HepG2 (cell line): ENCODE data around the gene ZMYND12. TPM values are rescaled to one million over a fixed set of nuclear protein-coding genes. Genes with fewer than 3 reads are reported as not detected.
A peak's percentile ranks its signal among the peaks of the same experiment; 100 is the strongest.

Experiments used
- ATAC-seq: fragments of 200-7000 bp; cut with Tn5 transposase; 3 replicates; pipeline ENCODE4 v1.9.1; 2020; ENCODE audit warnings: mild to moderate bottlenecking, moderate library complexity
- BruUV-seq: library from RNA; stranded (reverse); fragments of 400-500 nt; replicated peaks from 2 replicates; lab custom pipeline; 2021; lab: Mats Ljungman, UMichigan
- CTCF ChIA-PET: fragments of 300-600 bp; formaldehyde crosslinking; extraction: SDS; loops from one replicate; lab custom pipeline; 2021; ENCODE audit warnings: low total read pairs, inconsistent platforms, low intra/inter-chr PET ratio; lab: Yijun Ruan, JAX
- POLR2A ChIA-PET: fragments of 350-600 bp; sonication (Branson Sonifier 250); formaldehyde crosslinking; loops from one replicate; lab custom pipeline; 2020; ENCODE audit warnings: antibody characterized with exemption, inconsistent platforms; lab: Yijun Ruan, JAX
- DNase-seq: peaks from one replicate; pipeline ENCODE4 v3.0.0-alpha.2; 2015; ENCODE audit warnings: low spot score
- FAIRE-seq: peaks from 3 replicates; lab custom pipeline; 2011; peaks lifted over from hg19 to GRCh38; lab: Jason Lieb, UNC
- H2AFZ ChIP-seq: one replicate; pipeline ENCODE4 v1.6.1; 2011; ENCODE audit warnings: low read length, inconsistent platforms
- H3K27ac ChIP-seq: fragments of 300-600 bp; 3 replicates; pipeline ENCODE4 v1.8.0; 2011; ENCODE audit warnings: mixed run types, mild to moderate bottlenecking, mixed read lengths, low read length, inconsistent platforms; ENCODE audit not compliant: insufficient read depth; ENCODE audit errors: extremely low read length
- H3K27me3 ChIP-seq, 2 experiments: fragments of 200-600 bp in 1 of 2; 2 replicates in 1 of 2; 3 replicates in 1 of 2; pipeline versions ENCODE4 v1.6.0 to v1.8.0; 2011; ENCODE audit warnings: low read length in 2 of 2, mild to moderate bottlenecking in 2 of 2, moderate library complexity in 2 of 2, inconsistent platforms in 1 of 2; ENCODE audit not compliant: insufficient read depth in 2 of 2, control insufficient read depth in 1 of 2
- H3K36me3 ChIP-seq, 2 experiments: fragments of 200-600 bp in 1 of 2; replicated peaks in 1 of 2; 2 replicates in 1 of 2; 3 replicates in 1 of 2; pipeline versions ENCODE4 v1.5.1 to v1.8.0; 2011; ENCODE audit warnings: low read length in 2 of 2, inconsistent platforms in 1 of 2; ENCODE audit not compliant: insufficient read depth in 2 of 2, control insufficient read depth in 1 of 2
- H3K4me1 ChIP-seq: 2 replicates; pipeline ENCODE4 v1.5.1; 2012; ENCODE audit warnings: low read length, inconsistent platforms; ENCODE audit not compliant: insufficient read depth
- H3K4me2 ChIP-seq: 2 replicates; pipeline ENCODE4 v1.6.0; 2011; ENCODE audit warnings: low read depth, low read length, inconsistent platforms
- H3K4me3 ChIP-seq, 3 experiments: fragments of 200-600 bp in 1 of 3; sonication (generic), shearing (Covaris generic) in 1 of 3; replicated peaks in 1 of 3; 2 replicates each; pipeline ENCODE4 v1.5.1; 2011 to 2016; ENCODE audit warnings: low read length in 3 of 3, inconsistent platforms in 2 of 3, low read depth in 2 of 3, mild to moderate bottlenecking in 2 of 3, control low read depth in 1 of 3, mixed read lengths in 1 of 3; ENCODE audit not compliant: insufficient read depth in 1 of 3
- H3K79me2 ChIP-seq: one replicate; pipeline ENCODE4 v1.6.1; 2011; ENCODE audit warnings: low read length, inconsistent platforms; ENCODE audit not compliant: insufficient read depth
- H3K9ac ChIP-seq: 2 replicates; pipeline ENCODE4 v1.6.0; 2011; ENCODE audit warnings: mild to moderate bottlenecking, low read depth, low read length, inconsistent platforms; ENCODE audit not compliant: insufficient read depth
- H3K9me3 ChIP-seq: 2 replicates; pipeline ENCODE4 v1.5.1; 2012; ENCODE audit warnings: mild to moderate bottlenecking, low read length
- H4K20me1 ChIP-seq: 2 replicates; pipeline ENCODE4 v1.6.0; 2011; ENCODE audit warnings: inconsistent platforms, mild to moderate bottlenecking, low read length, moderate library complexity; ENCODE audit not compliant: insufficient read depth
- ARID2 ChIP-seq: sonication (generic); formaldehyde crosslinking; IDR thresholded peaks from 2 replicates; pipeline ENCODE4 v1.8.1; 2022; ENCODE audit warnings: mild to moderate bottlenecking, missing genetic modification reagents, borderline replicate concordance
- CTCF ChIP-seq: sonication (generic); formaldehyde crosslinking; IDR thresholded peaks from 2 replicates; pipeline ENCODE4 v1.5.0; 2020; ENCODE audit warnings: mild to moderate bottlenecking, missing genetic modification reagents, moderate library complexity
- ESRRA ChIP-seq: sonication (generic); formaldehyde crosslinking; IDR thresholded peaks from 2 replicates; pipeline ENCODE4 v1.5.1; 2020; ENCODE audit warnings: mild to moderate bottlenecking, low read depth, missing genetic modification reagents
- LRRFIP1 ChIP-seq: sonication (generic); formaldehyde crosslinking; conservative IDR thresholded peaks from 2 replicates; pipeline ENCODE4 v1.4.0; 2020; ENCODE audit warnings: missing genetic modification reagents
- SMC3 ChIP-seq: IDR thresholded peaks from 2 replicates; pipeline ENCODE4 v1.6.1; 2011; ENCODE audit warnings: low read length, improper control_type of control experiment
- STAG1 ChIP-seq: sonication (generic); formaldehyde crosslinking; IDR thresholded peaks from 2 replicates; pipeline ENCODE4 v1.4.0; 2020; ENCODE audit warnings: missing genetic modification reagents
- TOPORS ChIP-seq: sonication (generic); formaldehyde crosslinking; IDR thresholded peaks from 2 replicates; pipeline ENCODE4 v1.8.0; 2023; ENCODE audit warnings: mild to moderate bottlenecking, missing genetic modification reagents
- ZFP37 ChIP-seq: sonication (generic); formaldehyde crosslinking; IDR thresholded peaks from 2 replicates; pipeline ENCODE4 v1.4.0; 2020; ENCODE audit warnings: missing genetic modification reagents, borderline replicate concordance
- ZNF766 ChIP-seq: sonication (generic); formaldehyde crosslinking; IDR thresholded peaks from 2 replicates; pipeline ENCODE4 v1.5.0; 2020; ENCODE audit warnings: missing genetic modification reagents, borderline replicate concordance
- WGBS: methylation state at CpG from one replicate; pipeline ENCODE4 v1.1.6; 2017; ENCODE audit warnings: low lambda C conversion rate; 5-methylcytosine and 5-hydroxymethylcytosine counted together
- in situ Hi-C: cut with HindIII; loops from 2 replicates; pipeline ENCODE4 v1.10.0; 2017; ENCODE audit warnings: low pct_unique_long_range_greater_than_20kb; ENCODE audit not compliant: extremely low pct_ligation_motif_present
- intact Hi-C: fragments of 100-400 bp; cut with micrococcal nuclease; formaldehyde crosslinking; loops from one replicate; pipeline ENCODE4 v1.10.0; 2022; ENCODE audit not compliant: unreplicated experiment
- polyA plus RNA-seq, 8 experiments: library from polyadenylated mRNA; depleted of rRNA in 3 of 8; stranded (reverse) in 7 of 8; unstranded in 1 of 8; fragments of >200 nt; fragmentation: Illumina TruSeq in 4 of 8; extraction: Trizol in 4 of 8; gene quantifications; 2 replicates each; pipeline versions ENCODE4 v1.2.1 to v1.2.3, GENCODE V29; 2011 to 2016; ENCODE audit warnings: low read depth in 4 of 8, missing spikeins in 1 of 8, mixed read lengths in 1 of 8; ENCODE audit not compliant: insufficient read depth in 1 of 8
- total RNA-seq, 5 experiments: library from RNA; depleted of rRNA; stranded (reverse); fragments of >200 nt; fragmentation: Illumina TruSeq; extraction: Trizol; gene quantifications; 2 replicates each; pipeline ENCODE4 v1.2.3, GENCODE V29; 2016; ENCODE audit warnings: low read depth in 1 of 5
- TF ChIP-seq, protein P1 (sequence below): sonication (generic); formaldehyde crosslinking; IDR thresholded peaks from 2 replicates; pipeline ENCODE4 v1.5.1; 2020; ENCODE audit warnings: missing genetic modification reagents, mild to moderate bottlenecking, borderline replicate concordance
- TF ChIP-seq, protein P2 (sequence below): conservative IDR thresholded peaks from 2 replicates; pipeline ENCODE4 v1.6.1; 2018; ENCODE audit warnings: missing genetic modification reagents

The ZMYND12 gene
- total and polyA plus RNA-seq, 2 of the 13 experiments (the other 11 are each of a cell fraction or from before 2014, with no cell fraction given): 0.13 to 0.71 TPM

DNA sequence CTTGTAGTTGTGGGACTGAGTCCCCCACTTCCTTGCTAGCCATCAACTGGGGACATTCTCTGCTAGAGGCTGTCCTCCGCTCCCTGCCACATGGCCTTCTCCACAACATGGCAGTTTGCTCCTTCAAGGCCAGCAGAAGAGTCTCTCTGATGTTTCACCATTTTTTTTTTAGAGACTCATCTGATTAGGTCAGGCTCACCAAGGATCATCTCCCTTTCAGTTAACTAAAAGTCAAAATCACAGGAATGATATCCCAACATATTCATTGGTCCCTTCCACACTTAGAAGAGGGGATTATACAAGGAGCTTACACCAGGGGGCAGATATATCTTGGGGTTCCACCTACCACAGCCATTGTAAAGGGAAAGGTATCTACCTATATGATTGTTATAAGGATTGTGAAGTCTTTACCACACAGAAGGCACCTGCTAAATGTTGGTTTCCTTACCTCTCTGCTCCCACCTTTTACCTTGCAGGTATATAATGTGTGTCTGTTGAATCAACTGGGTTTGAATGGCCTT lies 51.9 kb downstream of the ZMYND12 start:
- no peak for DNase-seq
- POLR2A ChIA-PET: no interaction called here

More for the DNA sequence above, 51.9 kb downstream of the ZMYND12 start:
- H3K27ac ChIP-seq: no peak overlapping the region
- no peaks in the 10 kb centered on the region; a peak in 1 of 5 replicates for H3K36me3 ChIP-seq
- no peak overlapping the region for H3K4me3 ChIP-seq
- intact Hi-C loops: no loop called here
- no peak for FAIRE-seq
- WGBS: 100% methylated on average over 1 of the region's 1 CpG
- no peak overlapping the region for H2AFZ ChIP-seq
- in situ Hi-C loops: no loop called here
- H3K9me3 ChIP-seq: no peaks in the 10 kb centered on the region
- H3K27me3 ChIP-seq: no peaks in the 10 kb centered on the region
- H3K4me1 ChIP-seq: no peaks in the 10 kb centered on the region
- CTCF ChIA-PET: no interaction called here
- no peak overlapping the region for H3K4me2 ChIP-seq
- no peaks in the 10 kb centered on the region for H3K79me2 ChIP-seq
- no peak overlapping the region for H3K9ac ChIP-seq
- H4K20me1 ChIP-seq: no peaks in the 10 kb centered on the region
- TF ChIP-seq SMC3 (0 out of 2 replicates have a peak, but pooled peaks have one; percentile 6), ARID2 (CRISPR knock-in tag) (no peak), ZFP37 (CRISPR knock-in tag) (no peak), CTCF (CRISPR knock-in tag) (peak; percentile 9; the same call in 1 of the 2 replicates), LRRFIP1 (CRISPR knock-in tag) (no peak), STAG1 (CRISPR knock-in tag) (0 out of 2 replicates have a peak, but pooled peaks have one; percentile 14), ZNF766 (CRISPR knock-in tag) (no peak), ESRRA (CRISPR knock-in tag) (no peak), TOPORS (CRISPR knock-in tag) (no peak)
- TF ChIP-seq, protein P1, sequence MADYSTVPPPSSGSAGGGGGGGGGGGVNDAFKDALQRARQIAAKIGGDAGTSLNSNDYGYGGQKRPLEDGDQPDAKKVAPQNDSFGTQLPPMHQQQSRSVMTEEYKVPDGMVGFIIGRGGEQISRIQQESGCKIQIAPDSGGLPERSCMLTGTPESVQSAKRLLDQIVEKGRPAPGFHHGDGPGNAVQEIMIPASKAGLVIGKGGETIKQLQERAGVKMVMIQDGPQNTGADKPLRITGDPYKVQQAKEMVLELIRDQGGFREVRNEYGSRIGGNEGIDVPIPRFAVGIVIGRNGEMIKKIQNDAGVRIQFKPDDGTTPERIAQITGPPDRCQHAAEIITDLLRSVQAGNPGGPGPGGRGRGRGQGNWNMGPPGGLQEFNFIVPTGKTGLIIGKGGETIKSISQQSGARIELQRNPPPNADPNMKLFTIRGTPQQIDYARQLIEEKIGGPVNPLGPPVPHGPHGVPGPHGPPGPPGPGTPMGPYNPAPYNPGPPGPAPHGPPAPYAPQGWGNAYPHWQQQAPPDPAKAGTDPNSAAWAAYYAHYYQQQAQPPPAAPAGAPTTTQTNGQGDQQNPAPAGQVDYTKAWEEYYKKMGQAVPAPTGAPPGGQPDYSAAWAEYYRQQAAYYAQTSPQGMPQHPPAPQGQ (CRISPR knock-in tag): no peak
- TF ChIP-seq, protein P2, sequence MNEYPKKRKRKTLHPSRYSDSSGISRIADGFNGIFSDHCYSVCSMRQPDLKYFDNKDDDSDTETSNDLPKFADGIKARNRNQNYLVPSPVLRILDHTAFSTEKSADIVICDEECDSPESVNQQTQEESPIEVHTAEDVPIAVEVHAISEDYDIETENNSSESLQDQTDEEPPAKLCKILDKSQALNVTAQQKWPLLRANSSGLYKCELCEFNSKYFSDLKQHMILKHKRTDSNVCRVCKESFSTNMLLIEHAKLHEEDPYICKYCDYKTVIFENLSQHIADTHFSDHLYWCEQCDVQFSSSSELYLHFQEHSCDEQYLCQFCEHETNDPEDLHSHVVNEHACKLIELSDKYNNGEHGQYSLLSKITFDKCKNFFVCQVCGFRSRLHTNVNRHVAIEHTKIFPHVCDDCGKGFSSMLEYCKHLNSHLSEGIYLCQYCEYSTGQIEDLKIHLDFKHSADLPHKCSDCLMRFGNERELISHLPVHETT (CRISPR knock-in tag): no peak
- ATAC-seq: no peak
- BruUV-seq: no TSS peak
